ENCODE data around the gene ACTR5.

ACTR5 gene

GRCh38 chr20:38728911-38729642 lies 19.2 kb upstream of the ACTR5 start:
- in situ Hi-C loops (cut with MboI; ENCODE audit: low sequenced_read_pairs) = no loop called here

GRCh38 chr20:38729767-38730166 lies 18.5 kb upstream of the ACTR5 start:
- in situ Hi-C loops (cut with MboI; ENCODE audit: low sequenced_read_pairs) = no loop called here

GRCh38 chr20:38730167-38730988 lies 17.9 kb upstream of the ACTR5 start:
- in situ Hi-C loops (cut with MboI; ENCODE audit: low sequenced_read_pairs) = no loop called here

GRCh38 chr20:38730989-38731737 lies 17.1 kb upstream of the ACTR5 start:
- in situ Hi-C loops (cut with MboI; ENCODE audit: low sequenced_read_pairs) = no loop called here

GRCh38 chr20:38731738-38732113 lies 16.5 kb upstream of the ACTR5 start:
- in situ Hi-C loops (cut with MboI; ENCODE audit: low sequenced_read_pairs) = no loop called here

DNA sequence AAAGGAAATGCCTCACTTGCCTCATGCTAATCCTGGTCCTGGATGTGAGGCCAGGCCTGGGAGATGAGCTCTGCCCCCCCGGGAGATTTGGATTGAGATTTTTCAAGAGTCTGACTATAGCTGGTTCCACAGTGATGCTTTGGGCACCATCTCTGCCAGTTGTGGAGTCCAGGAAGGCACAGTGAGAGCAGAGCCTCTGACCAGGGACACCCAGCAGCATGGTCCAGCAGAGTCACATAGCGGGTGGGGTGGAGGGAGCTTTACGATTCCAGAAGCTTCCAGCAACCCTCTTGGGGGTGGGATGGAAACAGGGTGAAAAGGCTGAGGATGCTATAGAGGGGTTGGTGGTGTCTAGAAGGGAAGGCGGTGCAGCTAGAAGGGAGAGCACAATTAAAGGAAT lies 15.3 kb upstream of the ACTR5 start:
- in situ Hi-C loops (cut with MboI; ENCODE audit: low sequenced_read_pairs) = no loop called here

DNA sequence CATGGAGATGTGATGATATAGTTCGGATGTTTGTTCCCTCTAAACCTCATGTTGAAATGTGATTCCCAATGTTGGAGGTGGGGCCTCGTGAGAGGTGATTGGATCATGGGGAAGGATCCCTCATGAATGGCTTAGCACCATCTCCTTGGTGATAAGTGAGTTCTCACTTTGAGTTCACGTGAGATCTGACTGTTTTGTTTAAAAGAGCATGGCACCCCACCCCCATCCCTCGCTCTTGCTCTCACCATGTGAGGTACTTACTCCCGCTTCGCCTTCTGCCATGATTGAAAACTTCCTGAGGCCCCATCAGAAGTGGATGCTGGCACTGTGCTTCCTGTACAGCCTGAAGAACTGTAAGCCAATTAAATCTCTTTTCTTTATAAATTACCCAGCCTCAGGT lies 13.1 kb upstream of the ACTR5 start:
- in situ Hi-C loops (cut with MboI; ENCODE audit: low sequenced_read_pairs) = no loop called here

GRCh38 chr20:38737887-38738286 lies 10.4 kb upstream of the ACTR5 start:
- in situ Hi-C loops (cut with MboI; ENCODE audit: low sequenced_read_pairs) = no loop called here

GRCh38 chr20:38745757-38746156 lies 2.5 kb upstream of the ACTR5 start:
- in situ Hi-C loops (cut with MboI; ENCODE audit: low sequenced_read_pairs) = no loop called here

DNA sequence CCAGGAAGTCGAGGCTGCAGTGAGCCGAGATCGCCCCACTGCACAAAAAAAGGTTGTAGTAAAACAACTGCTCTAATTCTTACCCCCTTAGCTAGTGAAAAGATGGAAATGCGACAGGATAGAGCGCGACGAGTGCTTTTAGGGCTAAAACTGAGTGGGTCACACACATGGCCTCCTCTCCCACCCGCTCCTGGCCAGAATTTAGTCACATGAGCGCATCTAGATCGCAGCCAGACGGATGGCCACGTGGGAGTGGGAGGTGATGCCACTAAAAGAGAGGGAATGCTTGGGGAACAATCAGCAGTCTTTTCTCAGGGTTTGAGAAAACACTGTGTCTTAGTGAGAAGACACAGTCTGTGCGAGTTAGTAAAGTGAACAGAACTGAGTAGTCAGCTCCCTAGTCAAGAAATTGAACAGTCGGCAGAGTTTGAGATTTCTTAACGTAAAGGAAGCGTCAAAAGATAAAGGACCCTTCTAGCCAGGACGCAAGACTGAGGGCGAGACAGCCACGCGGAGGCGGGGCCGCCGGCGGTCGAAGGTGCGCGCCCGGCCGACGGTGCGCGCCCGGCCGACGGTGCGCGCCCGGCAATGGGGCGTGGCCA lies 664 bp upstream of the ACTR5 start:
- in situ Hi-C loops (cut with MboI; ENCODE audit: low sequenced_read_pairs) = no loop called here

DNA sequence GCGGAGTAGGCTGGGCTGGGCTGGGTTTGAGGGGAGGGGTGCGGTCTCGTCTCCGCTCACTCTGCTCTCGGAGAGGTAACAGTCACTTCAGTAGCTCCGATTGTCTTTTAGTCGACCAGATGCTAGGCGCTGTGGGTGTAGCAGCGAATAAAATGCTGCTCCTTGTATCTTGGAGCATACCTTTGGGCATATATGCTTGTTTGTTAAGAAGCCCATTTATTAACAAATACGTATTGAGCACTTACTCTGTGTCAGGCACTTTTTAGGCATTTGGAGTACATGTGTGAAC lies 545 bp downstream of the ACTR5 start:
- in situ Hi-C loops (cut with MboI; ENCODE audit: low sequenced_read_pairs) = no loop called here

DNA sequence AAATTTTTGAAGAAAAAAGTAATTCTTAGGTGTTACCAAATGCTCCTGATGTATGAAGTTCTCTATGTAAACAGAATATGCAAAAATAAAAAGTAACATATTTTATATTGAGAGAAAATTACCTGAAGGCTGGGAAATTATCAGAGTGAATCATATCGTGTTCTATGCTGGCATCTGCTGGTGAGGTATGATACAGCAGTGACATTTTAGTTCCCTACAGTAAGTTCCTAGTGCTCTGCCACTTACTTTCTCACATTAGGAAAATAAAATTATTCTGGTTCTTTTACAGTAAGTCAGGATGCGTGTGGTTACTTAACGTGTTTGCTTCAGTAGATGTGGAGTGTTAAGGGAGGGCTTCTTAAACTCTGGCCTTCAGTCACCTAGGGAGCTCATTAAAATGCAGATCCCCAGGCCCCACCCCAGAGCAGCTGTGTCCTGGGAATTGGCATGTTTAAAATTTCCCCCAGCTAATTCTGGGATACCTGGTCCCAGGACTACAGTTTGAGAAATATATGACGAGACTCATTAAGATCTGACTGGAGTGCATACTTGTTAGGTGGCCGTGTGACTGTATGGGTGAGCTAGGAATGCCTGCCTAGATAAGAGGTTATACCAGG lies 3.2 kb downstream of the ACTR5 start:
- in situ Hi-C loops (cut with MboI; ENCODE audit: low sequenced_read_pairs) = no loop called here

GRCh38 chr20:38752029-38752428 lies 3.8 kb downstream of the ACTR5 start:
- in situ Hi-C loops (cut with MboI; ENCODE audit: low sequenced_read_pairs) = no loop called here

- in situ Hi-C loops (cut with MboI; ENCODE audit: low sequenced_read_pairs) = no loop called here
These were observed 6.7 kb downstream of the ACTR5 start for GRCh38 chr20:38754924-38755323.

- in situ Hi-C loops (cut with MboI; ENCODE audit: low sequenced_read_pairs) = no loop called here
These were observed 7.2 kb downstream of the ACTR5 start for GRCh38 chr20:38755324-38755910.

DNA sequence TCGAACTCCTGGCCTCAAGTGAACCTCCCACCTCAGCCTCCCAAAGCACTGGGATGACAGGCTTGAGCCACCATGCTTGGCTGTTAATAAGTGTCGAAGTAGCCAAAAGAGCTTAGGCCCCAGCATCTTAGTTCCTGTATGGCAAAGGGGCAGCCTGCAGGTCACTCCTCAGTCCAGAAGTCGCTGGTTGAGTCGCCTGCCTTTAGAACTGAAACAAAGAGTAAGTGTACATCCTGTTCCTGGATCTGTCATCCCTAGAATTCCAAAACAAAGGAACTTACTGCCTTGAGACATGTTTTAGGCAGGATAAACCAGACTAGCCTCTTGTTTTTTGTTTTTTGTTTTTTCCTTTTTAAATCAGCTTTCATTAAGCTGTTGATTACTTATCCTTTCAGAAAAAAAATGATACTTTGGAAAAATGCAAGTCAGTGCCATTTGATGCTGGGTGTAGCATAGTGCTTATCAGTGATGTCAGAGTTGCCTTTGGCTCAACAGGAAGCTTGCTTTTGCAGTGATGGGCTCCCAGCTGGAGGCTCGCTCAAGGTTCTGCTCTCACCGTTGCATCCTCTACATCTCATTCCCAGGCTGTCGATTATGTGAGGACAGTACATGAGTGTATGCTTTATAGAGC lies 9.0 kb downstream of the ACTR5 start:
- in situ Hi-C loops (cut with MboI; ENCODE audit: low sequenced_read_pairs) = no loop called here

DNA sequence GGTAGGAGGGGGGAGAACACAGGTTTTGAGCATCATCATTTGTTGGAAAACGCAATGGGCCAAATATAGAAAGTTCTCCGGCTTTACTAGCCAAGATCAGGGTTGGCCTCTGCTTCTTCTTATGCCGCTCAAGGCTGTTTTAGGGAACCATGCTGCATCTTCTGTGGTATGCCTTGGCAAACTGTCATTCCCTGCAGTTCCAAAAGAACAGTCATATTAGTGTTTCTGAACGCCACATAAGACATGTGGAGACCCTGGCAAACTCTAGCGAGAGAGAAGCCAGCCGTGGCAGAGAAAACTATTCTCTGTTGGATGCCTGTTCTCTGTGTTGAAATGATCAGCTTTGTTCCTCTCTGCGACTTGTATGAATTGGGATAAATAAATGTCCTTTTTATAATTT lies 10.8 kb downstream of the ACTR5 start:
- in situ Hi-C loops (cut with MboI; ENCODE audit: low sequenced_read_pairs) = no loop called here

- in situ Hi-C loops (cut with MboI; ENCODE audit: low sequenced_read_pairs) = no loop called here
These were observed 12.7 kb downstream of the ACTR5 start for GRCh38 chr20:38760978-38761377.

- in situ Hi-C loops (cut with MboI; ENCODE audit: low sequenced_read_pairs) = no loop called here
These were observed 13.9 kb downstream of the ACTR5 start for GRCh38 chr20:38762174-38762573.

GRCh38 chr20:38763616-38764015 lies 15.4 kb downstream of the ACTR5 start:
- in situ Hi-C loops (cut with MboI; ENCODE audit: low sequenced_read_pairs) = no loop called here

Measured in hTERT RPE-1 (cell line).